ENCODE results near the gene SGCG.

The SGCG gene

GRCh38 chr13:23268441-23268840, 87.7 kb downstream of the SGCG start:
- Histone ChIP-seq H3K9ac (ENCODE audit: low read depth, low read length, poor library complexity, severe bottlenecking) (no peak overlapping the region), H3K9me2 (replicated peaks; ENCODE audit: low read depth, low read length) (no peaks in the 10 kb centered on the region), H3K4me1 (ENCODE audit: insufficient read depth, low read length, poor library complexity, severe bottlenecking) (no peaks in the 10 kb centered on the region), H3K4me2 (ENCODE audit: low read depth, low read length, poor library complexity, severe bottlenecking) (no peak overlapping the region), H3F3A (ENCODE audit: low read depth) (no peaks in the 10 kb centered on the region), H2AFZ (ENCODE audit: low read length) (no peak overlapping the region), H3K9me3 (ENCODE audit: insufficient read depth, low read depth, low read length) (no peaks in the 10 kb centered on the region), H3K79me2 (ENCODE audit: insufficient read depth, low read length) (no peaks in the 10 kb centered on the region), H3K27me3 (ENCODE audit: insufficient read depth, low read length, poor library complexity, severe bottlenecking) (no peaks in the 10 kb centered on the region), H3K36me3 (ENCODE audit: insufficient read depth, low read length) (no peaks in the 10 kb centered on the region), H3K4me3 (ENCODE audit: low read length, poor library complexity, severe bottlenecking) (no peak overlapping the region), H4K20me1 (ENCODE audit: insufficient read depth, low read length, poor library complexity, severe bottlenecking) (no peaks in the 10 kb centered on the region)
- TF ChIP-seq EZH2phosphoT487 (IDR thresholded peaks at IDR 0.05; ENCODE audit: borderline replicate concordance) (no peak), CTCF (conservative IDR thresholded peaks at IDR 0.05; ENCODE audit: low read length) (no peak)

- no peak overlapping the region for H3K9ac ChIP-seq (ENCODE audit: low read depth, low read length, poor library complexity, severe bottlenecking)
- no peaks in the 10 kb centered on the region for H3K27me3 ChIP-seq (ENCODE audit: insufficient read depth, low read length, poor library complexity, severe bottlenecking)
- H3K4me2 ChIP-seq (ENCODE audit: low read depth, low read length, poor library complexity, severe bottlenecking), result no peak overlapping the region
- no peaks in the 10 kb centered on the region for H3K79me2 ChIP-seq (ENCODE audit: insufficient read depth, low read length)
- H3F3A ChIP-seq (ENCODE audit: low read depth), result no peaks in the 10 kb centered on the region
- no peaks in the 10 kb centered on the region for H3K9me2 ChIP-seq (replicated peaks; ENCODE audit: low read depth, low read length)
- no peaks in the 10 kb centered on the region for H4K20me1 ChIP-seq (ENCODE audit: insufficient read depth, low read length, poor library complexity, severe bottlenecking)
- no peaks in the 10 kb centered on the region for H3K4me1 ChIP-seq (ENCODE audit: insufficient read depth, low read length, poor library complexity, severe bottlenecking)
- no peak for TF ChIP-seq EZH2phosphoT487 (IDR thresholded peaks at IDR 0.05; ENCODE audit: borderline replicate concordance)
- no peak for TF ChIP-seq CTCF (conservative IDR thresholded peaks at IDR 0.05; ENCODE audit: low read length)
- no peak overlapping the region for H2AFZ ChIP-seq (ENCODE audit: low read length)
- no peaks in the 10 kb centered on the region for H3K36me3 ChIP-seq (ENCODE audit: insufficient read depth, low read length)
- no peak overlapping the region for H3K4me3 ChIP-seq (ENCODE audit: low read length, poor library complexity, severe bottlenecking)
- no peaks in the 10 kb centered on the region for H3K9me3 ChIP-seq (ENCODE audit: insufficient read depth, low read depth, low read length)
These were observed 90.6 kb downstream of the SGCG start for GRCh38 chr13:23271331-23271730.

GRCh38 chr13:23273498-23273897, 92.7 kb downstream of the SGCG start:
- TF ChIP-seq EZH2phosphoT487 (IDR thresholded peaks at IDR 0.05; ENCODE audit: borderline replicate concordance) (no peak), CTCF (conservative IDR thresholded peaks at IDR 0.05; ENCODE audit: low read length) (no peak)

More at GRCh38 chr13:23273498-23273897, 92.7 kb downstream of the SGCG start:
- no peak overlapping the region for H2AFZ ChIP-seq (ENCODE audit: low read length)
- no peak overlapping the region for H3K4me3 ChIP-seq (ENCODE audit: low read length, poor library complexity, severe bottlenecking)
- H3K27me3 ChIP-seq (ENCODE audit: insufficient read depth, low read length, poor library complexity, severe bottlenecking), result no peaks in the 10 kb centered on the region
- H3K9ac ChIP-seq (ENCODE audit: low read depth, low read length, poor library complexity, severe bottlenecking), result no peak overlapping the region
- no peaks in the 10 kb centered on the region for H3K9me2 ChIP-seq (replicated peaks; ENCODE audit: low read depth, low read length)
- H3K79me2 ChIP-seq (ENCODE audit: insufficient read depth, low read length), result no peaks in the 10 kb centered on the region
- no peak overlapping the region for H3K4me2 ChIP-seq (ENCODE audit: low read depth, low read length, poor library complexity, severe bottlenecking)
- H3K4me1 ChIP-seq (ENCODE audit: insufficient read depth, low read length, poor library complexity, severe bottlenecking), result no peaks in the 10 kb centered on the region
- H3K36me3 ChIP-seq (ENCODE audit: insufficient read depth, low read length), result no peaks in the 10 kb centered on the region
- no peaks in the 10 kb centered on the region for H3K9me3 ChIP-seq (ENCODE audit: insufficient read depth, low read depth, low read length)
- H3F3A ChIP-seq (ENCODE audit: low read depth), result no peaks in the 10 kb centered on the region
- no peaks in the 10 kb centered on the region for H4K20me1 ChIP-seq (ENCODE audit: insufficient read depth, low read length, poor library complexity, severe bottlenecking)

Data from Loucy (cell line).